ENCODE results near the gene LAMB1.

The LAMB1 gene

GRCh38 chr7:108007762-108008161 is 4.8 kb upstream of the LAMB1 start:
- H3K4me3 ChIP-seq (replicated peaks; ENCODE audit: insufficient read depth, low read length), result no peak overlapping the region
- H3K27me3 ChIP-seq (ENCODE audit: insufficient read depth, poor library complexity, severe bottlenecking), result peaks cover 30% of the 10 kb centered on the region
- DNase-seq (ENCODE audit: low read depth in 1 of 2, low spot score in 1 of 2), result no peak
- no peak for TF ChIP-seq POLR2AphosphoS5 (IDR thresholded peaks at IDR 0.05; ENCODE audit: low read depth)
- no peak for TF ChIP-seq CTCF (IDR thresholded peaks at IDR 0.05; ENCODE audit: insufficient read depth, low read length)
- TF ChIP-seq GABPA (IDR thresholded peaks at IDR 0.05; ENCODE audit: low read depth), result no peak
- no peak for TF ChIP-seq SPI1 (IDR thresholded peaks at IDR 0.05; ENCODE audit: borderline replicate concordance, low read depth)
- no peak for TF ChIP-seq REST (IDR thresholded peaks at IDR 0.05; ENCODE audit: insufficient replicate concordance, low read depth)
- no peak overlapping the region for H3K27ac ChIP-seq (replicated peaks)

GRCh38 chr7:108007261-108007660 is 4.3 kb upstream of the LAMB1 start:
- peaks cover 35% of the 10 kb centered on the region for H3K27me3 ChIP-seq (ENCODE audit: insufficient read depth, poor library complexity, severe bottlenecking)
- DNase-seq (ENCODE audit: low read depth in 1 of 2, low spot score in 1 of 2), result no peak
- no peak for TF ChIP-seq SPI1 (IDR thresholded peaks at IDR 0.05; ENCODE audit: borderline replicate concordance, low read depth)
- TF ChIP-seq REST (IDR thresholded peaks at IDR 0.05; ENCODE audit: insufficient replicate concordance, low read depth), result no peak
- TF ChIP-seq GABPA (IDR thresholded peaks at IDR 0.05; ENCODE audit: low read depth), result no peak
- no peak for TF ChIP-seq POLR2AphosphoS5 (IDR thresholded peaks at IDR 0.05; ENCODE audit: low read depth)
- no peak for TF ChIP-seq CTCF (IDR thresholded peaks at IDR 0.05; ENCODE audit: insufficient read depth, low read length)
- H3K27ac ChIP-seq (replicated peaks), result no peak overlapping the region
- H3K4me3 ChIP-seq (replicated peaks; ENCODE audit: insufficient read depth, low read length), result no peak overlapping the region

GRCh38 chr7:108004220-108005142 is 1.5 kb upstream of the LAMB1 start:
- Histone ChIP-seq H3K27ac (replicated peaks) (no peak overlapping the region), H3K4me3 (replicated peaks; ENCODE audit: insufficient read depth, low read length) (no peak overlapping the region), H3K27me3 (ENCODE audit: insufficient read depth, poor library complexity, severe bottlenecking) (peaks cover 57% of the 10 kb centered on the region)
- TF ChIP-seq REST (IDR thresholded peaks at IDR 0.05; ENCODE audit: insufficient replicate concordance, low read depth) (no peak), GABPA (IDR thresholded peaks at IDR 0.05; ENCODE audit: low read depth) (no peak), SPI1 (IDR thresholded peaks at IDR 0.05; ENCODE audit: borderline replicate concordance, low read depth) (no peak), CTCF (IDR thresholded peaks at IDR 0.05; ENCODE audit: insufficient read depth, low read length) (no peak), POLR2AphosphoS5 (IDR thresholded peaks at IDR 0.05; ENCODE audit: low read depth) (no peak)
- no peak for DNase-seq (ENCODE audit: low read depth in 1 of 2, low spot score in 1 of 2)

Data from HL-60 (cell line).